Hepatocyte (in vitro differentiated cells): ENCODE measurements around the gene DTX1. TPM values are rescaled to one million over a fixed set of nuclear protein-coding genes. Genes with fewer than 3 reads are reported as not detected.
"Not testable (repeated sequence)": the region's sequence is repeated elsewhere in the genome, so short reads cannot be mapped to it uniquely, and the experiment has no call there.

Experiments
- DNase-seq: peaks from one replicate; pipeline ENCODE4 v3.0.0-alpha.2; 2016; ENCODE audit warnings: low spot score
- H2AFZ ChIP-seq: fragments of 200-600 bp; sonication (generic); 2 replicates; pipeline ENCODE4 v1.6.0; 2016; ENCODE audit warnings: antibody characterized with exemption, mild to moderate bottlenecking
- H3K27ac ChIP-seq: fragments of 200-600 bp; sonication (generic); 2 replicates; pipeline ENCODE4 v1.5.1; 2016; ENCODE audit warnings: mild to moderate bottlenecking
- H3K27me3 ChIP-seq: fragments of 200-600 bp; sonication (generic); 2 replicates; pipeline ENCODE4 v1.6.1; 2016
- H3K36me3 ChIP-seq: fragments of 200-600 bp; sonication (generic); replicated peaks from 2 replicates; pipeline ENCODE4 v1.5.1; 2016; ENCODE audit warnings: low read depth; ENCODE audit not compliant: insufficient read depth
- H3K4me1 ChIP-seq: fragments of 200-600 bp; sonication (generic); 2 replicates; pipeline ENCODE4 v1.5.1; 2016; ENCODE audit warnings: mild to moderate bottlenecking, moderate library complexity; ENCODE audit not compliant: insufficient read depth
- H3K4me2 ChIP-seq: fragments of 200-600 bp; sonication (generic); 2 replicates; pipeline ENCODE4 v1.6.0; 2016
- H3K4me3 ChIP-seq: fragments of 200-600 bp; sonication (generic); 2 replicates; pipeline ENCODE4 v1.5.1; 2016; ENCODE audit warnings: mild to moderate bottlenecking
- H3K79me2 ChIP-seq: fragments of 200-600 bp; sonication (generic); 2 replicates; pipeline ENCODE4 v1.6.0; 2017; ENCODE audit warnings: mild to moderate bottlenecking
- H3K9me2 ChIP-seq: fragments of 200-600 bp; sonication (generic); replicated peaks from 2 replicates; pipeline ENCODE4 v1.6.0; 2017; ENCODE audit warnings: mild to moderate bottlenecking; ENCODE audit not compliant: insufficient read depth
- H3K9me3 ChIP-seq: fragments of 200-600 bp; sonication (generic); 2 replicates; pipeline ENCODE4 v1.5.1; 2016; ENCODE audit warnings: low read depth, mild to moderate bottlenecking
- H4K20me1 ChIP-seq: fragments of 200-600 bp; sonication (generic); 2 replicates; pipeline ENCODE4 v1.6.0; 2016; ENCODE audit warnings: mild to moderate bottlenecking; ENCODE audit not compliant: insufficient read depth, poor library complexity, severe bottlenecking
- CTCF ChIP-seq: fragments of 200-600 bp; sonication (generic); IDR thresholded peaks from 2 replicates; pipeline ENCODE4 v1.5.1; 2016; ENCODE audit warnings: antibody characterized with exemption, mild to moderate bottlenecking; ENCODE audit not compliant: poor library complexity
- EZH2 ChIP-seq: fragments of 200-600 bp; sonication (generic); IDR thresholded peaks from 2 replicates; pipeline ENCODE4 v1.6.1; 2016; ENCODE audit warnings: antibody characterized with exemption, mild to moderate bottlenecking, borderline replicate concordance
- EZH2phosphoT487 ChIP-seq: fragments of 200-600 bp; sonication (generic); IDR thresholded peaks from one replicate; pipeline ENCODE4 v1.6.1; 2018; ENCODE audit warnings: antibody characterized with exemption, mild to moderate bottlenecking, low read depth, moderate library complexity; ENCODE audit not compliant: unreplicated experiment, severe bottlenecking
- WGBS: methylation state at CpG from one replicate; pipeline ENCODE4 v1.1.6; 2016; ENCODE audit warnings: low lambda C conversion rate; ENCODE audit errors: missing lambda C conversion rate; 5-methylcytosine and 5-hydroxymethylcytosine counted together
- polyA plus RNA-seq: library from polyadenylated mRNA; unstranded; fragments of >200 nt; fragmentation: Nextera tagmentation; extraction: Ambion mirVana; gene quantifications from 2 replicates; pipeline ENCODE4 v1.2.1, GENCODE V29; 2016
- total RNA-seq: library from RNA; depleted of rRNA; stranded (reverse); fragments of >200 nt; gene quantifications from 2 replicates; pipeline ENCODE4 v1.2.3, GENCODE V29; 2014

The DTX1 gene
- total and polyA plus RNA-seq, 2 experiments from 2014 or later: 0.47 to 2.3 TPM

GRCh38 chr12:113137861-113138783 is 81.6 kb downstream of the DTX1 start:
- TF ChIP-seq EZH2phosphoT487 (no peak), EZH2 (no peak), CTCF (no peak)
- no peaks in the 10 kb centered on the region for H3K9me2 ChIP-seq
- no peaks in the 10 kb centered on the region for H4K20me1 ChIP-seq
- H3K4me1 ChIP-seq: no peaks in the 10 kb centered on the region
- DNase-seq: no peak
- peaks cover 29% of the 10 kb centered on the region for H3K27me3 ChIP-seq
- H3K27ac ChIP-seq: no peak overlapping the region
- 92% methylated on average over 12 of the region's 12 CpGs for WGBS
- no peaks in the 10 kb centered on the region for H3K79me2 ChIP-seq
- H3K36me3 ChIP-seq: no peaks in the 10 kb centered on the region
- no peak overlapping the region for H2AFZ ChIP-seq
- H3K4me3 ChIP-seq: no peak overlapping the region
- H3K9me3 ChIP-seq: no peaks in the 10 kb centered on the region
- no peak overlapping the region for H3K4me2 ChIP-seq

- TF ChIP-seq EZH2 (no peak), EZH2phosphoT487 (no peak), CTCF (no peak)
- Histone ChIP-seq H3K9me3 (no peaks in the 10 kb centered on the region), H3K27ac (no peak overlapping the region), H3K4me2 (no peak overlapping the region), H3K27me3 (peaks cover 25% of the 10 kb centered on the region), H3K36me3 (no peaks in the 10 kb centered on the region), H3K79me2 (no peaks in the 10 kb centered on the region), H3K4me3 (no peak overlapping the region), H2AFZ (no peak overlapping the region), H4K20me1 (no peaks in the 10 kb centered on the region), H3K4me1 (no peaks in the 10 kb centered on the region), H3K9me2 (no peaks in the 10 kb centered on the region)
- no peak for DNase-seq
- 68% methylated on average over 3 of the region's 3 CpGs for WGBS
These were observed 82.3 kb downstream of the DTX1 start for GRCh38 chr12:113138826-113139225.

- H3K9me3 ChIP-seq: no peaks in the 10 kb centered on the region
- H4K20me1 ChIP-seq: no peaks in the 10 kb centered on the region
- no peaks in the 10 kb centered on the region for H3K9me2 ChIP-seq
- no peaks in the 10 kb centered on the region for H3K79me2 ChIP-seq
- H3K27me3 ChIP-seq: peaks cover 13% of the 10 kb centered on the region
- no peak overlapping the region for H3K27ac ChIP-seq
- no peaks in the 10 kb centered on the region for H3K36me3 ChIP-seq
- WGBS: 86% methylated on average over 7 of the region's 7 CpGs
- no peak for DNase-seq
- no peak overlapping the region for H3K4me3 ChIP-seq
- H3K4me1 ChIP-seq: no peaks in the 10 kb centered on the region
- no peak overlapping the region for H2AFZ ChIP-seq
- TF ChIP-seq EZH2: no peak
- TF ChIP-seq EZH2phosphoT487: no peak
- TF ChIP-seq CTCF: no peak
- no peak overlapping the region for H3K4me2 ChIP-seq
These were observed 84.2 kb downstream of the DTX1 start for GRCh38 chr12:113140706-113141105.

GRCh38 chr12:113141716-113142115 is 85.2 kb downstream of the DTX1 start:
- 75% methylated on average over 3 of the region's 3 CpGs for WGBS
- not testable (repeated sequence) for H3K9me3 ChIP-seq, H3K9me2 ChIP-seq, H3K79me2 ChIP-seq, H3K27ac ChIP-seq, H3K36me3 ChIP-seq, H4K20me1 ChIP-seq, H2AFZ ChIP-seq, H3K4me2 ChIP-seq, DNase-seq, H3K27me3 ChIP-seq, H3K4me1 ChIP-seq, H3K4me3 ChIP-seq
